ENCODE results near the gene SLC47A1.

GRCh38 chr17:19485800-19486340 is 47.8 kb upstream of the SLC47A1 start:
- no peak for TF ChIP-seq POLR2A (IDR thresholded peaks at IDR 0.05)
- TF ChIP-seq, protein P1, sequence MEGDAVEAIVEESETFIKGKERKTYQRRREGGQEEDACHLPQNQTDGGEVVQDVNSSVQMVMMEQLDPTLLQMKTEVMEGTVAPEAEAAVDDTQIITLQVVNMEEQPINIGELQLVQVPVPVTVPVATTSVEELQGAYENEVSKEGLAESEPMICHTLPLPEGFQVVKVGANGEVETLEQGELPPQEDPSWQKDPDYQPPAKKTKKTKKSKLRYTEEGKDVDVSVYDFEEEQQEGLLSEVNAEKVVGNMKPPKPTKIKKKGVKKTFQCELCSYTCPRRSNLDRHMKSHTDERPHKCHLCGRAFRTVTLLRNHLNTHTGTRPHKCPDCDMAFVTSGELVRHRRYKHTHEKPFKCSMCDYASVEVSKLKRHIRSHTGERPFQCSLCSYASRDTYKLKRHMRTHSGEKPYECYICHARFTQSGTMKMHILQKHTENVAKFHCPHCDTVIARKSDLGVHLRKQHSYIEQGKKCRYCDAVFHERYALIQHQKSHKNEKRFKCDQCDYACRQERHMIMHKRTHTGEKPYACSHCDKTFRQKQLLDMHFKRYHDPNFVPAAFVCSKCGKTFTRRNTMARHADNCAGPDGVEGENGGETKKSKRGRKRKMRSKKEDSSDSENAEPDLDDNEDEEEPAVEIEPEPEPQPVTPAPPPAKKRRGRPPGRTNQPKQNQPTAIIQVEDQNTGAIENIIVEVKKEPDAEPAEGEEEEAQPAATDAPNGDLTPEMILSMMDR (IDR thresholded peaks at IDR 0.05), result no peak
